ENCODE data around the gene CDV3.
"Not testable (repeated sequence)": the region's sequence is repeated elsewhere in the genome, so short reads cannot be mapped to it uniquely, and the experiment has no call there.

CDV3 gene

GRCh38 chr3:133573629-133574194 lies at the start of gene CDV3:
CDV3 (plus strand) TSS chr3:133573686; CDS start chr3:133574045, 359 bp downstream.
- no peak for DNase-seq

- DNase-seq = not testable (repeated sequence)
These were observed 49.7 kb upstream of the CDV3 start for GRCh38 chr3:133523758-133524157.

GRCh38 chr3:133525435-133525834 lies 48.1 kb upstream of the CDV3 start:
- no peak for DNase-seq

GRCh38 chr3:133527081-133527715 lies 46.3 kb upstream of the CDV3 start:
- DNase-seq = no peak

GRCh38 chr3:133529809-133530208 lies 43.7 kb upstream of the CDV3 start:
- DNase-seq = no peak

GRCh38 chr3:133531981-133532380 lies 41.5 kb upstream of the CDV3 start:
- DNase-seq = no peak

GRCh38 chr3:133532951-133533350 lies 40.5 kb upstream of the CDV3 start:
- no peak for DNase-seq

- no peak for DNase-seq
These were observed 37.3 kb upstream of the CDV3 start for GRCh38 chr3:133535971-133536881.

GRCh38 chr3:133537131-133537530 lies 36.4 kb upstream of the CDV3 start:
- DNase-seq = not testable (repeated sequence)

GRCh38 chr3:133538154-133538553 lies 35.3 kb upstream of the CDV3 start:
- no peak for DNase-seq

GRCh38 chr3:133540896-133541674 lies 32.4 kb upstream of the CDV3 start:
- no peak for DNase-seq

GRCh38 chr3:133542871-133543270 lies 30.6 kb upstream of the CDV3 start:
- no peak for DNase-seq

- not testable (repeated sequence) for DNase-seq
These were observed 28.5 kb upstream of the CDV3 start for GRCh38 chr3:133544983-133545382.

- DNase-seq = peak; percentile 78
These were observed 25.9 kb upstream of the CDV3 start for GRCh38 chr3:133547432-133548041.

GRCh38 chr3:133548090-133548489 lies 25.4 kb upstream of the CDV3 start:
- no peak for DNase-seq

- no peak for DNase-seq
These were observed 23.9 kb upstream of the CDV3 start for GRCh38 chr3:133549565-133549964.

GRCh38 chr3:133551589-133551988 lies 21.9 kb upstream of the CDV3 start:
- DNase-seq = not testable (repeated sequence)

GRCh38 chr3:133561679-133562078 lies 11.8 kb upstream of the CDV3 start:
- no peak for DNase-seq

GRCh38 chr3:133562376-133562775 lies 11.1 kb upstream of the CDV3 start:
- DNase-seq = no peak

- DNase-seq = no peak
These were observed 10.3 kb upstream of the CDV3 start for GRCh38 chr3:133563186-133563591.

GRCh38 chr3:133563816-133564215 lies 9.7 kb upstream of the CDV3 start:
- DNase-seq = no peak

GRCh38 chr3:133568294-133569014 lies 5.0 kb upstream of the CDV3 start:
- DNase-seq = no peak

Data from NCI-H2029 (cell line).